ENCODE results near the gene SAFB. TPM values are rescaled to one million over a fixed set of nuclear protein-coding genes. Genes with fewer than 3 reads are reported as not detected.
A peak's percentile ranks its signal among the peaks of the same experiment; 100 is the strongest.
"Not testable (repeated sequence)": the region's sequence is repeated elsewhere in the genome, so short reads cannot be mapped to it uniquely, and the experiment has no call there.

SAFB gene
- polyA plus RNA-seq, 2 of the 4 experiments (the other 2 are of a cell fraction), result 55.0 to 74.0 TPM

- no peak for TF ChIP-seq RFX5 (IDR thresholded peaks at IDR 0.05)
- no peak for TF ChIP-seq CHD4 (IDR thresholded peaks at IDR 0.05; ENCODE audit: borderline replicate concordance)
- no peak for TF ChIP-seq EHMT2 (IDR thresholded peaks at IDR 0.05; ENCODE audit: low read depth)
- TF ChIP-seq BHLHE40 (IDR thresholded peaks at IDR 0.05; ENCODE audit: low read depth, low read length), result no peak
- TF ChIP-seq FOSB (CRISPR knock-in tag; IDR thresholded peaks at IDR 0.05), result no peak
- no peak for TF ChIP-seq MAZ (IDR thresholded peaks at IDR 0.05; ENCODE audit: borderline replicate concordance, low read depth, low read length)
- no peak for TF ChIP-seq ZFP36 (IDR thresholded peaks at IDR 0.05; ENCODE audit: borderline replicate concordance, partially characterized antibody)
- no peak for TF ChIP-seq RCOR1 (IDR thresholded peaks at IDR 0.05; ENCODE audit: low read depth, low read length)
- no peak for TF ChIP-seq POLR2AphosphoS2 (conservative IDR thresholded peaks at IDR 0.05; ENCODE audit: low read length)
- no peak for TF ChIP-seq MAX (IDR thresholded peaks at IDR 0.05)
- no peak for TF ChIP-seq ESRRA (IDR thresholded peaks at IDR 0.05; ENCODE audit: borderline replicate concordance, low read length)
- TF ChIP-seq JUNB (IDR thresholded peaks at IDR 0.05), result no peak
- TF ChIP-seq ATOH8 (CRISPR knock-in tag; IDR thresholded peaks at IDR 0.05; ENCODE audit: low read depth), result no peak
- TF ChIP-seq CBX8 (IDR thresholded peaks at IDR 0.05), result no peak
- TF ChIP-seq SMC3 (IDR thresholded peaks at IDR 0.05), result no peak
Measured at GRCh38 chr19:5698635-5699422, 75.9 kb downstream of the SAFB start.

GRCh38 chr19:5700455-5701092 is 77.7 kb downstream of the SAFB start:
- TF ChIP-seq JUNB (IDR thresholded peaks at IDR 0.05) (no peak), KDM5A (IDR thresholded peaks at IDR 0.05) (no peak), POLR2A (IDR thresholded peaks at IDR 0.05; ENCODE audit: low read length) (no peak)
- CTCF ChIA-PET, result interaction anchor here (0.7 to 1.4 kb wide), 3 partner anchors 10 to 66 kb away, joined by 3 to 4 read pairs (median 4); partner anchors contain the start of gene RPL36
- H3K4me2 ChIP-seq, result no peak overlapping the region
- no peak for FAIRE-seq
- POLR2A ChIA-PET, result interaction anchor here (1.6 kb wide), 1 partner anchor 11 kb away, joined by 4 read pairs; the partner anchor contains the start of gene RPL36
- DNase-seq (ENCODE audit: low read depth in 1 of 2, low spot score in 1 of 2), result no peak
- ATAC-seq, result no peak
- 94% methylated on average over 14 of the region's 22 CpGs for WGBS (ENCODE audit: missing lambda C conversion rate)
- H3K27ac ChIP-seq, result no peak overlapping the region
- H3K4me3 ChIP-seq, result no peak overlapping the region
- no peaks in the 10 kb centered on the region for H3K9me3 ChIP-seq
- 0 out of 3 replicates have a peak, but pooled peaks cover 3% of the 10 kb centered on the region for H3K4me1 ChIP-seq

More at GRCh38 chr19:5698635-5699422, 75.9 kb downstream of the SAFB start:
- ChIA-PET CTCF (interaction anchor here (1.5 kb wide), 1 partner anchor 12 kb away, joined by 5 read pairs; no protein-coding TSS in a partner anchor), POLR2A (interaction anchor here (1.2 to 1.3 kb wide), 2 partner anchors 9 to 10 kb away, joined by 3 read pairs; no protein-coding TSS in a partner anchor)
- Histone ChIP-seq H3K27ac (no peak overlapping the region), H3K4me1 (0 out of 3 replicates have a peak, but pooled peaks cover 3% of the 10 kb centered on the region), H3K4me3 (no peak overlapping the region), H3K4me2 (no peak overlapping the region), H3K9me3 (no peaks in the 10 kb centered on the region)
- FAIRE-seq (no peak), ATAC-seq (peak in 1 of 2 experiments; percentile 6; a peak in 2 of 6 replicates), DNase-seq (ENCODE audit: low read depth in 1 of 2, low spot score in 1 of 2) (no peak)
- WGBS (ENCODE audit: missing lambda C conversion rate), result 95% methylated on average over 21 of the region's 38 CpGs

- H3K27ac ChIP-seq; FAIRE-seq; H3K4me1 ChIP-seq; H3K4me3 ChIP-seq; ATAC-seq; DNase-seq (ENCODE audit: low read depth in 1 of 2, low spot score in 1 of 2); H3K4me2 ChIP-seq; POLR2A ChIA-PET; H3K9me3 ChIP-seq; CTCF ChIA-PET: not testable (repeated sequence)
- WGBS (ENCODE audit: missing lambda C conversion rate), result no CpG with 5 or more reads among the region's 28 CpGs
Measured at GRCh38 chr19:5702053-5702410, 79.1 kb downstream of the SAFB start.
